Smooth muscle cell (in vitro differentiated cells): Measurements from ENCODE around the gene CAMK2G. TPM values are rescaled to one million over a fixed set of nuclear protein-coding genes. Genes with fewer than 3 reads are reported as not detected.

Source experiments
- DNase-seq: peaks from one replicate; lab custom pipeline; 2025; ENCODE audit not compliant: unreplicated experiment; lab: John Stamatoyannopoulos, UW
- H2AFZ ChIP-seq: fragments of 200-600 bp; sonication (generic); 2 replicates; pipeline ENCODE4 v1.6.0; 2016; ENCODE audit warnings: antibody characterized with exemption, low read depth, mild to moderate bottlenecking
- H3F3A ChIP-seq: fragments of 200-600 bp; sonication (generic); 2 replicates; pipeline ENCODE4 v1.6.0; 2017; ENCODE audit warnings: antibody characterized with exemption, low read depth
- H3K27ac ChIP-seq: fragments of 200-600 bp; sonication (generic); 2 replicates; pipeline ENCODE4 v1.5.1; 2016; ENCODE audit warnings: low read depth, mild to moderate bottlenecking
- H3K27me3 ChIP-seq: fragments of 200-600 bp; sonication (generic); 2 replicates; pipeline ENCODE4 v1.6.1; 2016; ENCODE audit warnings: low read depth, mild to moderate bottlenecking
- H3K36me3 ChIP-seq: fragments of 200-600 bp; sonication (generic); 2 replicates; pipeline ENCODE4 v1.5.1; 2016; ENCODE audit warnings: low read depth
- H3K4me1 ChIP-seq: fragments of 200-600 bp; sonication (generic); 2 replicates; pipeline ENCODE4 v1.5.1; 2016; ENCODE audit warnings: low read depth
- H3K4me2 ChIP-seq: fragments of 200-600 bp; sonication (generic); 2 replicates; pipeline ENCODE4 v1.6.0; 2016; ENCODE audit warnings: mild to moderate bottlenecking
- H3K4me3 ChIP-seq: fragments of 200-600 bp; sonication (generic); 2 replicates; pipeline ENCODE4 v1.5.1; 2016; ENCODE audit warnings: mild to moderate bottlenecking
- H3K79me2 ChIP-seq: fragments of 200-600 bp; sonication (generic); 2 replicates; pipeline ENCODE4 v1.6.0; 2016; ENCODE audit warnings: low read depth, mild to moderate bottlenecking
- H3K9ac ChIP-seq: fragments of 200-600 bp; sonication (generic); 2 replicates; pipeline ENCODE4 v1.6.0; 2016; ENCODE audit warnings: low read depth
- H3K9me3 ChIP-seq: fragments of 200-600 bp; sonication (generic); replicated peaks from 2 replicates; pipeline ENCODE4 v1.5.1; 2016; ENCODE audit warnings: low read depth
- H4K20me1 ChIP-seq: fragments of 200-600 bp; sonication (generic); 2 replicates; pipeline ENCODE4 v1.6.0; 2016; ENCODE audit warnings: low read depth
- CTCF ChIP-seq: fragments of 200-600 bp; sonication (generic); IDR thresholded peaks from 2 replicates; pipeline ENCODE4 v1.5.1; 2017; ENCODE audit warnings: borderline replicate concordance, mild to moderate bottlenecking, antibody characterized with exemption; ENCODE audit not compliant: insufficient read depth, poor library complexity, severe bottlenecking
- WGBS: methylation state at CpG from one replicate; pipeline ENCODE4 v1.1.7; 2016; ENCODE audit warnings: low lambda C conversion rate; 5-methylcytosine and 5-hydroxymethylcytosine counted together
- polyA plus RNA-seq: library from polyadenylated mRNA; unstranded; fragments of >200 nt; fragmentation: Nextera tagmentation; extraction: Ambion mirVana; gene quantifications from 2 replicates; pipeline ENCODE4 v1.2.1, GENCODE V29; 2016
- total RNA-seq: library from RNA; depleted of rRNA; stranded (reverse); fragments of >200 nt; gene quantifications from 2 replicates; pipeline ENCODE4 v1.2.3, GENCODE V29; 2014

The CAMK2G gene
- total and polyA plus RNA-seq, 2 experiments from 2014 or later = 2.2 to 10.8 TPM

GRCh38 chr10:73815719-73816030 is 58.7 kb downstream of the CAMK2G start:
- Histone ChIP-seq H3K4me2 (peak overlapping the region; percentile 60), H3K27me3 (no peaks in the 10 kb centered on the region), H4K20me1 (no peaks in the 10 kb centered on the region), H3K9me3 (no peaks in the 10 kb centered on the region), H3K27ac (peak overlapping the region; percentile 62), H3F3A (peaks cover 9% of the 10 kb centered on the region), H3K4me3 (no peak overlapping the region), H3K9ac (no peak overlapping the region), H3K79me2 (peaks cover 4% of the 10 kb centered on the region), H3K36me3 (no peaks in the 10 kb centered on the region), H2AFZ (no peak overlapping the region), H3K4me1 (peaks cover 13% of the 10 kb centered on the region)
- no peak for DNase-seq
- TF ChIP-seq CTCF = no peak

GRCh38 chr10:73814896-73815718 is 59.2 kb downstream of the CAMK2G start:
- Histone ChIP-seq H3K9me3 (no peaks in the 10 kb centered on the region), H2AFZ (no peak overlapping the region), H3K79me2 (peaks cover 9% of the 10 kb centered on the region), H3K4me3 (no peak overlapping the region), H3K36me3 (no peaks in the 10 kb centered on the region), H3F3A (peaks cover 9% of the 10 kb centered on the region), H3K9ac (no peak overlapping the region), H4K20me1 (no peaks in the 10 kb centered on the region), H3K4me2 (peak overlapping the region; percentile 60), H3K27ac (peak overlapping the region; percentile 62), H3K4me1 (peaks cover 17% of the 10 kb centered on the region), H3K27me3 (no peaks in the 10 kb centered on the region)
- 85% methylated on average over 22 of the region's 22 CpGs for WGBS
- TF ChIP-seq CTCF = peak; percentile 16
- no peak for DNase-seq

DNA sequence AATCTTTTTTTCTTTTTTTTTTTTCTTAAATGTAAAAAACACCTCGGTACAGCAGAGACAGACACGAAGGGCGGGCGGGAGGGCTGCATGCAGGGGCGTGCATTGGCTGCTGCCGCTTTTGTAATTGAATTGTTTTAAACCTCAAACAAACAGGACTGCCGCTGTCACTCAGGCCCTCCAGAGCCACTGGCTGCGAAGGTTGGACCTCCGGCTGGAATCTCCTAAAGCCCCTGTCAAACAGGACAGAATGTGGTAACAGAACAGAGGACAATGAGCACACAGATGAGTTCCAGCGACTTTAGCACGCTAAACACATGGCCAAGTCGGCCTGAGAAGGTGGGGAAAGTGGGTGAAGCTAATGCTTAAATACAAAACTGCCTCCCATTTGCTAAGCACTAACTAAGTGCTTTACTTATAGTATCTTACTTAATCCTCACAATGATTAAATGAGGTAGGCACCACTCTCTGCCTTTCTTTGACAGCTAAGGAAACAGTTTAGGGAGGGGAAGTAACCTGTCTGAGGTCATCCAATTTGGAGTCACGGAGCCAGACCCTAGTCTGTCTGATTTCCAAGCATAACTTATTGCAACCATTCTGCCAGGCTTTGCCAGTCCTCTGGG is 60.0 kb downstream of the CAMK2G start:
- no peak for DNase-seq
- Histone ChIP-seq H3K79me2 (peaks cover 16% of the 10 kb centered on the region), H2AFZ (no peak overlapping the region), H3K4me3 (no peak overlapping the region), H4K20me1 (no peaks in the 10 kb centered on the region), H3K4me2 (no peak overlapping the region), H3K9me3 (no peaks in the 10 kb centered on the region), H3K27me3 (no peaks in the 10 kb centered on the region), H3K27ac (no peak overlapping the region), H3K4me1 (peaks cover 17% of the 10 kb centered on the region), H3K9ac (no peak overlapping the region), H3F3A (peaks cover 9% of the 10 kb centered on the region), H3K36me3 (no peaks in the 10 kb centered on the region)
- 91% methylated on average over 13 of the region's 13 CpGs for WGBS
- no peak for TF ChIP-seq CTCF
